Ramos (cell line): ENCODE results near the gene TEC.
"Not testable (repeated sequence)": the region's sequence is repeated elsewhere in the genome, so short reads cannot be mapped to it uniquely, and the experiment has no call there.

Experiments used
- in situ Hi-C: fragments of 300-500 bp; cut with MboI; formaldehyde crosslinking; loops from one replicate; pipeline ENCODE4 v1.14.3; 2022; ENCODE audit warnings: low sequenced_read_pairs; ENCODE audit not compliant: unreplicated experiment

TEC gene

DNA sequence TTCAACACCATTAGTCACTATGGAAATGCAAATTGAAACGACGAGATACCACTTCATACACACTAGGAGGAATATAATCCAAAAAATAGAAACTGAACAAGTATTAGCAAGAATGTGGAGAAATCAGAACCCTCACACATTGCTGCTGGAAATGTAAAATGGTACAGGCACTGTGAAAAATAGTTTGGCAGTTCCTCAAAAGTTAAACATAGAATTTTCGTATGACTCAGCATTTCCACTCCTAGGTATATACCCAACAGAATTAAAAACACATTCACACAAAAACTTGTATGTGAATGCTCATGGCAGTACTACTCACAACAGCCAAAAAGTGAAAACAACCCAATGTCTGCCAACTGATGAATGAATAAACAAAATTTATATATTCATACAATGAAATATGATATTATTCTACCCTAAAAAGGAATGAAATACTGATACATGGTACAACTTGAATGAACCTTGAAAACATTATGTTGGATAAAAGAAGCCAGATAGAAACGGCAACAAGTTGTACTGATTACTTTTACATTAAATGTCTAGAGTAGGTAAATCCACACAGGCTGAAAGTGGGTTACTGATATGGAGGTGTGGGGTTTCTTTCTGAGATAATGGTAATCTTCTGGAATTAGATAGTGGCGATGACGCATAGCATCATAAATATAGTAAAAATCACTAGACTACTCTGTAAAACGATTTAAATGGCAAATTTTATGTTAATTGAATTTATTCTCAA, 22.3 kb downstream of the TEC start:
- in situ Hi-C loops: no loop called here

DNA sequence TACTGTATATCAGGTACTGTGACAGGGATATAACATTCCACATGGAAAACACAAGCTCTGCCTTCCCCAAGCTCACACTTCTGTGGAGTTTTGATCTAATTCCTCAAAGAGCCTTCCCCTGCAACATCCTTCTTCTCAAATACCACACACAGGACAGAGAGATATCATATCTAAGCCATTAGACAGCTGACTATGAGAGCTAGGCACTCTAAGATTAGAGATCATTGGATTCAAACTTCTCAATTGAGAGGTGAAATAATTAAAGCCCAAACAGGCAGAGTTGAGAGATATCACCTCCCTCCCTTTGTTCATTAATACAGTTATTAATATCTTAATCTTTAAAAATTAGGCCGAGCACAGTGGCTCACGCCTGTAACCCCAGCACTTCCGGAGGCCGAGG, 25.0 kb downstream of the TEC start:
- in situ Hi-C loops: no loop called here

DNA sequence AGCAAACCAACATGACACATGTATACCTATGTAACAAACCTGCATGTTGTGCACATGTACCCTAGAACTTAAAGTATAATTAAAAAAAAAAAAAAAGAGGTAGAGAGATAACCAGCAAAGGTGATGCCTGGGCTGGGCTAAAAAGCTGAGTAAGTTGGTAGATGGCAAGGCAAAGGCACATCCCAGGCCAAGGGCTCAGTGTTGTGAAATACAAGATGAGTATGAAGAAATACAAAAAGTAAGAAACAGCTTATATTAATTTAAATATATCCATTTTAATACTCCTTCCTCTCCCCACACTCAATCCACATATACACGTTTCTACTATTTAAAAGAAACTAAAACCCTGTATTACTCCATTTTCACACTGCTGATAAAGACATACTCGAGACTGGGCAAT, 25.8 kb downstream of the TEC start:
- in situ Hi-C loops: no loop called here

DNA sequence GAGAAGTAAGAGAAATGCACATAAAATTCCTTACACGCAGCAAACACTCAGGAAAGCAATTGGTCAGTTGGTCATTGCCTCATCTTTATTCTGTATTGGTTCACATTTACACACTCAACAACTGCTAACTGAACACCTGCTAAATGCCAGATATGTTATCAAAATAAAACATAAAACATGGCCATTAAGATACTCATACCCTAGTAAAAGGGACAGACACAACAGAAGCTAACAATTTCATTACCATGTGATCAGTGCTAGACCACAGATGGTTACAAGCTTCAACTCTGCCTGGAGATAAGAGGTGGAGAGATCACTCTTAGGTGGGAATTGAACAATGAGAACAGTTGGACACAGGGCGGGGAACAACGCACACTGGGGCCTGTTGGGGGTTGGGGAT, 26.2 kb downstream of the TEC start:
- in situ Hi-C loops: no loop called here

DNA sequence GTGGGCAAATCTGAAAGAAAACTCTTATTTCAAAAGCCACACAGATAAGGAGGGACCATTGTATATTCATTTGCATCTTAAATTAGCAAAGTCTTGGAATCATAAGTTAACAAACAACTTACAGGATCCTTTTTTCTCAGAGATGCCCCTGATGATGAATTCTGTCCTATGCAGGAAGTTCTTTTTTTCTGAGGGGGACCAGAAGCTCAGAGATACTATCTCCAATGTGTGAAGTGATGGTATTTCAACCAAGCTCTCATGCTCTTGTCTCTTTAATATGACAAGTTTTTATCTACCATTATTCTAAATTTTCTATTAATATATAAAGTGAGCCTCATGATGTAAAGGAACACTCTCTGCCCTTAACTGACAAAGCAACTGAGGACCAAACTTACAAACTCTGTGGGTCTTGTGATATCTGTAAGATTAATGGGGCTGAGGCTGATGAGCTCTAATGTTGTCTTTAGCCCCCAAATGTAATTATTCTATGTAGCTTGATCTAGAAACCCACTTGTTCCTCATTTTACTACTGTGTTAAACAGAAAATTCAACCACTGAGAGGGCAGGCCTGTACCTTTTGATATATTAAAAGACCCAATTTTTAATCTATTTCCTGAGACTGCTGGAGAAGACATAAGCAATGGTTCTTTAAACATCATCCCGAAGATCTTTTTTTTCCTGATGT, 27.0 kb downstream of the TEC start:
- in situ Hi-C loops: no loop called here

DNA sequence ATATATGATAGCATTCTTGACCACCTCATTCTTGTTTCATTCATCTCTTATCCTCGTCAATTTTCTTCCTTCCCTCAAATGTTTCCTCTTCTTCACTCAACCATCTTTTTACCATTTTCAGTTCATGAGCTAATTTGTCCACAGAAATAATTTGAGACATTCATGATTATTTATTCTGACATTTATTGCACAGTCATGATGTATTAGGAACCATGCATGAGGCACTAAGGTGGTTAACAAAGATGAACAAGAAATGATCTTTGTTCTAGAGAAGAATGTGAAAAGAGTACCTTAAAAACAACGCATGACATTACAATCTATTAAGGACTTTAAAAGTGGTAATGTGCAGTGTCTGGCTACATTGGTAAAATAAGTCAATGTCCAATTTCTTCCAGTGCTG, 27.9 kb downstream of the TEC start:
- in situ Hi-C loops: no loop called here

DNA sequence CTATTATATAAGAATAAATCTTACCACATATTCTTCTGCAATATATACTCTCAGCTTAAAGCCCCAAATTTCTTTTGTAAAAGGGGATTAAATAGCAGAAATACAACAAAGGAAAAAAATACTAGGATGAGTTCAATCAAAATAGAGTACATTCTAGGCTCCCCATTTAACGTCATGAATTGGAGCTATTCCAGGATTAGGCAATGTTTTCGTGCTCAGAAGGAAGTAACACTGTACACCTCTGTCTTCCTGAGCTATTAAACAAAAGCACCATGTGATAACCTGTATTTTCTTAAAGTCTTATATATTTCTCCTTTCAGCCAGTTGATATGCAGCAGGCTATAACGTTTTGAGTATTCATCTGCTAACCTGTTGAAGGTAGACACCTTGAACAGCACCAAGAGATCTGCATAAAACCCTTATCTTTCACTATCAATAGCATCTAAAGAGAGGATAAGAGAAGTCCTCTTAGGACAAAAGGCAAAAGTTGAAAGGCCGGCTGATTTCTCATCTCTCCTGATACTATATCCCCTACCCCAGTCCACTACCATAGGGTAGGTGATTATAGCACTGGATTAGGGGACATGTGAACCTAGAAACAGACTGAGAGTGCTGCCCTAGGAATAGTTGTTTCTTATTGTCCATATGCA, 31.5 kb downstream of the TEC start:
- in situ Hi-C loops: no loop called here

DNA sequence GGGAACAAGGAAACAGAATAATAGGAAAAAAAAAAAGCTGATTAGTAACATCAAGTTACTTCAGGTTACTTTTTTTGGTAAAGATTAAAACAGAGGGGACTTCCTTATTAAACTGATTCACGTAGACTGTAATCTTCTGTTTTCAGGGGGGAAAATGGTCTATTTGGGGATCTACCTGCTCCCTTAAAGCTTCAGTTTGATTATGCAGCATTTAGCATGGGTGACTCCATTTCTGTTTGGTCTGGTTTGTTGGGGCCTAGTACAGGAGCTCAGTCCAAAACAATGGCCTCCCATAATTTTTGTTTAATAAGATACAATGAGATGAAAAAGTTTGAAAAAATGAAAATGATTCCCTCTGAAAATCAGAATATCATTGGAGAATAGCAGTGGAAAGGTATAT, 34.6 kb downstream of the TEC start:
- in situ Hi-C loops: no loop called here

DNA sequence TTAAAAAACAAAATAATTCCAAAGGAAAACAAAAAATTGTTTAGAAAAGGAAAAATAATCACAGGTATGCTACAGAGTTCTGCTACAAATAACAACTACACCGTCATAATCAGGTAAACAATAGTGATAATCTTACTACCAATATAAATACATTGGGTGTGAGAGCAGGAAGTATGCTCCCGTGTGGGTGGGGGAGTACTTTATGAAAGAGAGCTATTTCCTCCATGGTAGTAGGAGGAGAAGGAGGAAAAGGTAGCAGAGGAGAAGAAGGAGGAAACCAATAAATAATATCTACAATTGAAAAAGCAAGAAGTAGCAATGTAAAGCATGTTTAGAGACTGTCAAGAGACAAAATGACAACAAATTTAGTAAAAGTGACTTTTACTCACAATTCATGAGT, 35.1 kb downstream of the TEC start:
- in situ Hi-C loops: no loop called here

DNA sequence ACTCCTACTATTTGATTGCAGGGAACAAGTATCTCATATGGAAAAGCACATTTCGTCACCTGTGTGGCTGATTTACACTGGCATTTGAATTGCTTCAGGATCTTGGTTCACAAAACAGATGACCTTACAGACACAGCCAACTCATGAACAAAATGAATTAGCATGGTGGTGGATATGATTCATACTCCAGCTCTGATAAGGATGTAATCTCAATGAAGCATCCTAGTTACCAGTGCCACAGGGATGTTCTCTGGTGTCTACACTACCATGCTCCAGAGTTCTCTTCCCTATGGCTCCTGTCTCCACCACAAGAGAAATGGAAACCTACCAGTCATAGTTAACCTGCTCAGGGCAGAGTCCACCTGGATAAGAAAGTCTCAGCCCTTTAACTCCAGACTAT, 40.7 kb downstream of the TEC start:
- in situ Hi-C loops: no loop called here

DNA sequence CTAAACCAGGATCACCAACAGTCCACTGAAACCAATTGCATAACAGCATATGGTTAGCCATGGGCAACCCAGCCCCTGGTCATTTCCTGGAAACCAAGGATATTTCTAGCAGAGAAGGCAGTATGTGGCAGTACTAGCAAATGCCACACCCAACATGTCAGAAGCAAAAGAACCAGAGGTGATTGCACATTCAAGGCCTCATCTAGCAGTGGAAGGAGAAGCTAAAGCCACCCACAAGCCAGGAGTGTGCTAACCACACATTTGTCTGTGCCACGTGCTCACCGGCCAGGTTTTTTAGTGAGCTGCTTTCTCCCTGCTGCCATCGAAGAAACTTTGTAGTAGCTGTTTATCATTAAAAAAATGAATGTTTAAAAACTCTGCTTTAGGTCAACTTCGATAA, 42.0 kb downstream of the TEC start:
- in situ Hi-C loops: no loop called here

DNA sequence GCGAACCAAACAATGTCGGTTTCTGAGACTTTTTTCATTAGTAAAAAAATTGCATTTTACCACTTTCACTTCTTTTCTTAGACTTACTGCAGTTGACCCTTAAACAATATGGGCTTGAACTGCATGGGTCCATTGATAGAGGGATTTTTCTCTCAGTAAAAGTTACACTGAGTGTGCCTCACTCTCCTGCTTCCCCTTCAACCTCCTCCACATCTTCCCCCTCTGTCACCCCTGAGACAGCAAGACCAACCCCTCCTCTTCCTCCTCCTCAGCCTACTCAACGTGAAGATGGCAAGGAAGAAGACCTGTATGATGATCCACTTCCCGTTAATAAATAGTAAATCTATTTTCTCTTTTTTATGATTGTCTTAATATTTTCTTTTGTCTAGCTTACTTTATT, 43.4 kb downstream of the TEC start:
- in situ Hi-C loops: no loop called here

DNA sequence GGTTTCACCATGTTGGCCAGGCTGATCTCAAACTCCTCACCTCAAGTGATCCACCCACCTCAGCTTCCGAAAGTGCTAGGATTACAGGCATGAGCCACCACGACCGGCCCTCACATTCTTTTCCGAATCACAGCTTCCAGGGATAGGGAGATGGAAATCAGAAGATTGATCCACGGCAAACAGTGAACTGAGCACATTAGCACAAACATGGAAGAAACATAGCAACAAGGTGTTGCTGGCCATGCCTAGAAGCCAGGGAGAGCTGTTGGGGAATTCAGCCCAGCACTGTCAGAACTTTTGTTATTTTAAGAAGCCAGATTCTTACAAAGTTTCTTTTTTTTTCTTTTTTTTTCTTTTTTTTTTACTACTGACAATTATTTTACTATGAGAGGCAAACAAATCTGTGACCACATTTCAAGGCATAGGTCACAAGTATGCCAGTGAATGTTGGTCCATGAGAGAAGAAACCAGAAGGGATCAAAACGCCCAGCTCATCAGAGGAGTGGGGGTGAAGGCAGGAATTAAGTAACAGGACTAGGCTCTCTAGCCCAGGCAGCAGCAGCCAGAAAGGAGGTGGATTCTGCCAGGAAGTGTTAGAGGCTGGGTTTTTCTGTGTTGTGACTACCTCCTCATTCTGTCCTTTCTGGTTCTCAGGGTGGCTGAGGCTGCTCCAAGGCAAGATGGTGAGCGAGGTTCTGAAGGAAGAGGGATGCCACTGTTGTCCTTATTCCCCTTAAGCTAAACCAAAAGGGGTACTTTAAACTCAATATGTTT, 44.1 kb downstream of the TEC start:
- in situ Hi-C loops: no loop called here

DNA sequence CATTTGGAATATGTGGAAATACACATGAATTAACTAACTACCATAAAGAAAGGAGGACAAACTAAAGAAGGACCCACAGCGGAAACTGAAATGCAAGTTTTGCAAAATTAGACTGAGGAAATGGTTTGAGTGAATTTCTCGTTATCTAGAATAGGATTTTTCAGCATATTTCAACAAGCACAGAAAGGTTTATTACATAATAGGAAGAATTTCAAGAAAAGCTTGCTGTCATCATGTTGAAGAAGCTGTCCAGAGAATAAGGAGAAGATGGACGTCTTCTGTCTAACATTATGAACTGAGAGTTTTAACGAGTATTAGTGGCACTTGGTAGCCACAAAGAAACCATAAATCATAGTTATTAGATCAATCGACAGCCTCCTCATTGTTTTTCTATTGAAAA, 45.0 kb downstream of the TEC start:
- in situ Hi-C loops: no loop called here

DNA sequence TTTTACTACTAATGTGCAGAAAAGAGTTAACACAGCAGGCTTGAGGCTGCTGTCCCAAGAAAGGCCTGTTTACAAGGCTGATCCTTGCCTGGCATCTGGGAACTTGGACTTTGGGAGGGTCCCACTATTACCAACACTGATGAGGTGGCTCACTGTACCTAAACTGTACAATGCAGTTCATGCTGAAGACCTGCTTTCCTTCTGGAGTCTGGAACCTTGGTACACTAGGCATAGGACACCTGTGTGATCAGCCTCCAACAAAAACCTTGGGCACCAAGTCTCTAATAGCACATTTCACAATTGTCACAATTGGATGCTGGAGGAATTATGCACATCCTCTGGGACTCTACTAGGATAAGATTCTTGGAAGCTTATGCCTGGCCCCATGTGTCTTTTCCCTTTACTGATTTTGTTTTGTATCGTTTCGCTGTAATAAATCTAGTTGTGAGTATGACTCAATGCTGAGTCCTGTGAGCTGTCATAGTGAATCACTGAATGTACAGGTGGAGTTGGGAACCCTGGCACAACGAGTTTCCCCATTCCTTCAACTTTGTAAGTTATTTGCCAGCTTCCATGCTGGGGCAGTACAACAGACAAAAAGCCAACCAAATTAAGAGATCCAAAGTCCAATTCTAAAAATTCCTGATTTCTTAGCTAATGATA, 45.9 kb downstream of the TEC start:
- in situ Hi-C loops: no loop called here

DNA sequence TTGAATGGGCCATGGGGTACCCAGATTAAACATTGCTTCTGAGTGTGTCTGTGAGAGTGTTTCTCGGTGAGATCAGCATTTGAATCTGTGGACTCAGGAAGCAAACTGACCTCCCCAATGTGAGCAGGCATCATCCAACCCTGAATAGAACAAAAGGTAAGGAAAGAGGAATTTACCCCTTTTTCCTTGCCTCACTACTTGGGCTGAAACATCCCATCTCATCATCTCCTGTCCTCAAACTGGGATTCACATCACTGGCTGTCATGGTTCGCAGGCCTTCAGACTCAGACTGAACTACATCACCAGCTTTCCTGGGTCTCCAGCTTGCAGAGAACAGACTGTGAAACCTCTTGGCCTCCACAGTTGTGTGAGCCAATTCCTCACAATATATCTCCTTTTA, 47.1 kb downstream of the TEC start:
- in situ Hi-C loops: no loop called here

DNA sequence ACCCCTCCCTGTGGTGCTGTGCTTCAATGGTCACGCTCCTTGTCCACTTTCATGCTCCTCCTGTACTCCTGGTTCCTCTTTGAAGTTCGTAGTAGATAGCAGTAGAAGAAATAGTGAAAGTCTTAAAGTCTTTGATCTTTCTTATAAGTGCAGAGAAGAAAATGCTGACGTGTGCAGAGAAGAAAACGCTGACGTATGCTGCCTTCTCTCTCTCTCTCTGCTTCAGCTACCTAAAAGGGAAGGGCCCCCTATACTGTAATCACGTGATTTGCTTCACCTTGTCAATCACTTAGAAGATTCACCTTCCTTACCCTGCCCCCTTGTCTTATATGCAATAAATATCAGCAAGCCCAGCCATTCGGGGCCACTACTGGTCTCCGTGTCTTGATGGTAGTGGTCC, 50.2 kb downstream of the TEC start:
- in situ Hi-C loops: not testable (repeated sequence)

DNA sequence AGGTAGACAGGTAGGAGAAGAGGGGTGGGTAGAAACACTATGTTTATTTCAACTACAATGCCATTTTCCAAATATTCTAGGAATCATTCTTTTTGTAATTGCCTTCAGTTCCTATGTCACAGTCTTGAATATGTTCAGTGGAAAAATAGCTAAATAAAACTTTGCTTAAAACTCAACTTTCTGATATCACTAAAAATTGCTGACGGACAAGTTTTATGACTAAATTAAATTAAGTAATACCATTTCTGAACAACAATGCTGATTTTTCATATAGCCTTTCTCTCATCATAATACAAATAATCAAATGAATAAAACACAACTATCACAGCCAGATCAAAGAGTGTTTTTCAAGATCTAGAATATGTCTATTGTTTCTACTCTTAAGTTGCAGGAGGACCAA, 53.1 kb downstream of the TEC start:
- in situ Hi-C loops: no loop called here

DNA sequence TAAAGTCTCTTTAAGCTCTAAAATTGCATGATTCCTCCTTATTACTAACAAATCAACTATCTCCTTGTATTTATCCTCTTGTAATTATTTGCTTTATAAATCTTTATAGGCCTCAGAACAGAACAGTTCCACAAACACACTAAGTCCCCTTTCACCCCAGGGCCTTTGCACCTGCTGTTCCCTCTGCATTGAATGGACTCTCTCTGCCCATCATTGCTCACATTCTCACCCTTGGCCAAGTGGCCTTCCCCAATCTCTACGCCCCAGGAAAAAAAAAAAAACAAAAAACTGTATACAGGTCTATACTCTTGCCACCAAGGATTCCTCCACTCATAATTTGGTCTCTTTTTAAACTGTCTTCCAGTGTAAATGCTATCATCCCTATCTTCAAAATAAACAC, 53.7 kb downstream of the TEC start:
- in situ Hi-C loops: no loop called here

DNA sequence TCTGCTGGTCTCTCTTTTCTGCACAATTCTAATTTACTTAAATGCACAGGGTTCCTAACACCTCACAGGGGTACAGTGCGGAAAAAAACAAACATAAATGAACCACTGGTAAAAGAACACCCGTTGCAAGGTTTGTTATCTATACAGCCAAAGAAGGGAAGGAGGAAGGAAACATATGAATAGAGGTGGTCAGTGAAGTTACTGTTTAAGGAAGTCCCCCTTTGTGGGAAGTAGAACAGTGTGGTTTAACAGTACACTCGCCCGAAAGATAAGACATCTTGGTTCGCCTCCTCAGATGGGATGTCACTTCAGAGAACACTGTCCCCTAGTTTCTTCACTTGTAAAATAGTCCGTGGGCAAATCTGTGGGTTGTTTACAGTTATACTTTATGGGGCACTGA, 57.5 kb downstream of the TEC start:
- in situ Hi-C loops: no loop called here

DNA sequence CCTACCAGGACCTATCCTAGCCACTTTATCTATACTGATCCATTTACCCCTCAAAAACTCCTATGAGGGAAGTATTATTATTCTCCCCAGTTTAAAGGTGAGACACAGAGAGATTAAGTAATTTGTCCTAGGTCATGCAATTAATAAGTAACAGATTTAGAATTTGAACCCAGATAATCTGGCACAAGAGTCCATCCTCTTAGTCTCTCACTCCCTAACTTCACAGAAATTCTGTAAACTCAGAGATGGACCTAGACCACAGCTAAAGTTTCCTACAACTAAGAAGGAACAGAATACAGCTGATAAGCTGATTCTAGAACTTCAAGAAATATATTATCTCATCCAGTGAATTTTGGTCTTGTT, 58.7 kb downstream of the TEC start:
- in situ Hi-C loops: no loop called here
